Dermis microvascular lymphatic vessel endothelial cell (primary cell): Measurements from ENCODE around the gene PTPRR. TPM values are rescaled to one million over a fixed set of nuclear protein-coding genes. Genes with fewer than 3 reads are reported as not detected.
A peak's percentile ranks its signal among the peaks of the same experiment; 100 is the strongest.

ENCODE experiments used
- DNase-seq, 2 donors: peaks; one replicate each; pipeline versions ENCODE4 v3.0.0 to v3.0.0-alpha.2; 2010; ENCODE audit warnings: low read depth in 2 of 2
- total RNA-seq: library from RNA; depleted of rRNA; stranded (reverse); fragments of >200 nt; gene quantifications from 2 replicates; pipeline ENCODE4 v1.2.1, GENCODE V29; 2014

Gene PTPRR
- total RNA-seq, 1 donor from 2014 or later, result under 0.01 TPM

- peak; percentile 90 to 98 for DNase-seq
These were observed 274.8 kb downstream of the PTPRR start for GRCh38 chr12:70645494-70646317.

DNA sequence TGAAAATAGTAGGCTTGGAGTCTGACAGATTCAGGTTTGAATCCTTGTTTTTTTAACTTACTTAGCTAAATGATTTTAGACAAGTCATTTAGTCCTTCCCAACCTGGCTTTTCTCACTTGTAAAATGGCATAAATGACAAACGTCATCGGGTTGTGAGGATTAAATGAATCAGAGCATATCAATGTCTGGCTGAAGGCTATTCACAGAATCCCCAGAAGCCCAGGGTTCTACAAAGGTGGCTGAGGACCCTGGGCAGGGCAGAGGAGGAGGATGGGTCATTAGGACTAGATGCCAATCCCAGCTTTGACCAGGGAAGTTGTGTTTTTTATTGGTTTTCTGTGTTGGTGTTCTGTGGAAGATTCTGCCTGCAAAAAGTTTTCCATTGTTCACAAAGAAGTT, 275.7 kb downstream of the PTPRR start:
- DNase-seq, result peak in 1 of 2 donors; percentile 19

DNA sequence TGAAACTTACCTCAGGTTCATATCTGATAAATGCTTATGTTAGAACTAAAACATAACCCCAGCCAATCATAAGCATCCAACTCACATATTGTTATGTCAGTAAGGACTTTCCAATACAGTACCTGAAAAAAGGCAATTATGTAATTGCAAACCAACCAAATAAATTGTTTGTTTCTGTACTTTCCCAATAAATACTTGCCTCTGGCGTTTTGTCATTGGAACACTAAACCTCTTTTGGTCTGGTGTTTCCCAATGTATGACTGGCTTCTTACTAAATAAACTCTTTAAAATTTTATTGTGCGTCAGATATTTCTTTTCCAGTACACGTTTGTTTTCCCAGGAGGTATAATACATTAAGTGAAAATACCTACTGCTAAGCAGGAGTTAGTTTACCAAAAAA, 276.6 kb downstream of the PTPRR start:
- no peak for DNase-seq

DNA sequence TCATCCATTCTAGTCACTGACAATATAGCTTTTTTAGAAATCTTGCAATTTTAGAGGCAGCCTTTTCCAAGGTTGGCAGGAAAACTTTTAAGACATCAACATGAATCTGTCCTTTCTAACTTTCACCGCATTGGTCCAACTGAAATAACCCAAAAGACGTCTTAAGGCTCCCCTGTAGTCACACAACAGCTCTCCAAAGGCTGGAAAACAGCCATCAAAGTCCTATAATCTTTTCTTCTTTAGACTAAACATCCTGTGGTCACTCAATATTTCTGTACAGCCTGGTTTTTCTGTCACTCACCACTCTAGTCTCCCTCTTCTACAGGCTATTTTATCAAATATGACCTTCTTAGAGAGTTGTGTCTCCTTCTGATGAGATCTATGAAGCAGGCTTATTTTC, 278.8 kb downstream of the PTPRR start:
- DNase-seq, result no peak

DNA sequence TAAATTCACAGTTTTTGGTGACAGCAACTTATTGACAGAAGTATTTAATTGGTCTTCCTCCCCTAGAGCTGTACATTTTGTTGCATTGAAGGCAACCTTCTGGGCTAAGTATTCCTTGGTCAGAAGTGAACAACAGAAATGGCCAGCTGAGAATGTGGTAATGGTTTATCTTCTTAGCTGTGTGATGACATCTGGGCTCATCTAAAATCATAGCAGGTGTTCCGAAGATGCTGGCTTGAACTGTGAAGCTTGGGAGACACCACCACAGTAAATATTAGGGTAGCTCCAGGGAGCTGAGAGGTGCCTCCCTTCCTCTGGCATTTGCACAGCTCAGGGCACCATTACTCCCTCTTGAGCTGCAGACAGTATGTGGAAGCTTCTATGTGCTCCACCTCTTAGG, 279.6 kb downstream of the PTPRR start:
- no peak for DNase-seq

- DNase-seq, result no peak
These were observed 281.0 kb downstream of the PTPRR start for GRCh38 chr12:70639535-70639934.

DNA sequence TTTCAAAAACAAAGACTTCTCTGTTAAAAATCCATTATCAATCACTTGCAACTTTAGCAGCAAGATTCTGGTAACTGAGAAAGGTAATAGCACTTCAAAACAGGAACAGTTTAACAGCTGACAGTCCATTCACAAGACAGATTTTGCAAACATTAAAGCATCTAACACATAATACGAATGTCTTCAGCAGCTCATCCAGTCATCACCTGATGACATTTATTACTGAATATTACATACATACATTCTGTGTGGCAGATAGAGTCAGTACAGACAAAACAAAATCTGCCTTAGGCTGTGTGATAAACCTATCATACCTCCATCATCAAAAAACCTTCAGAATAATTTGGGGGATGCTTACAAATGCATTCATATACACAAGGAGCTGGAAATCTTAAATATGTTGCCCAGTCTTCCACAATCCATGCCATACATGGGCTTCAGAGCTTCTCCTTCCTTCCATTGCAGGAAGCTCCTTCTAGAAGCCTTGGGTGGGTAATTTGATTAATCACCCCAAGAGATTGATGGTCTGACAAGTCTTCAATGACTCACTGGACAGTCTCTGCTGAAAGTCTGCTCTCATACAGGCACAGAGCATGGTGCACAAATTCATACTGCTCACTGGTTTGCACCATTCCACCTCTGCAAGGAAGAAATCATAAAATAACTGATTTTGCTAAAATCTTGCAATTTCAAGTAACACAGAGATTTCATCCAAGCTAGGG, 281.7 kb downstream of the PTPRR start:
- DNase-seq, result peak in 1 of 2 donors; percentile 63

GRCh38 chr12:70637303-70638085, 283.0 kb downstream of the PTPRR start, which contains the start of gene PTPRB:
Gene PTPRB (minus strand): TSS chr12:70637429. CDS start chr12:70637395, 34 bp downstream.
- DNase-seq, result peak; percentile 83 to 88

DNA sequence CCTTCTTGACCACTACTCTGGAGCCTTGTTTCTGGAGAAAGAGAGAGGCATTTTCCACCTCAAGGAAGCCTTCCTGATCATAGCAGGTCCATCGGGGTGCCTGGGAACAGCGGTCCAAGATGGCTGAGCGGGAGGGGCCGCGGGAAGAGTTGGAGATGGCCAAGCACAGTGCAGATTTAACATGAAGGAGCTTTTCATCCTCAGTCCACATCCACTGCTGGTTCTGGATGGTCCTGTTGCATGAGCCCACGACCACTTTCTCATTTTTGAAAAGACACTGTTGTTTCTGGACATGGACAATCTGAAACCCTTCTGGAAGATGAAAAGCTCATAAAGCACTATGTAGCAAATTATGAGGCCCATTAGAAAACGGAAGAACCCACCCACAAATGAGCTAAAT, 284.8 kb downstream of the PTPRR start:
- DNase-seq, result peak in 1 of 2 donors; percentile 44

DNA sequence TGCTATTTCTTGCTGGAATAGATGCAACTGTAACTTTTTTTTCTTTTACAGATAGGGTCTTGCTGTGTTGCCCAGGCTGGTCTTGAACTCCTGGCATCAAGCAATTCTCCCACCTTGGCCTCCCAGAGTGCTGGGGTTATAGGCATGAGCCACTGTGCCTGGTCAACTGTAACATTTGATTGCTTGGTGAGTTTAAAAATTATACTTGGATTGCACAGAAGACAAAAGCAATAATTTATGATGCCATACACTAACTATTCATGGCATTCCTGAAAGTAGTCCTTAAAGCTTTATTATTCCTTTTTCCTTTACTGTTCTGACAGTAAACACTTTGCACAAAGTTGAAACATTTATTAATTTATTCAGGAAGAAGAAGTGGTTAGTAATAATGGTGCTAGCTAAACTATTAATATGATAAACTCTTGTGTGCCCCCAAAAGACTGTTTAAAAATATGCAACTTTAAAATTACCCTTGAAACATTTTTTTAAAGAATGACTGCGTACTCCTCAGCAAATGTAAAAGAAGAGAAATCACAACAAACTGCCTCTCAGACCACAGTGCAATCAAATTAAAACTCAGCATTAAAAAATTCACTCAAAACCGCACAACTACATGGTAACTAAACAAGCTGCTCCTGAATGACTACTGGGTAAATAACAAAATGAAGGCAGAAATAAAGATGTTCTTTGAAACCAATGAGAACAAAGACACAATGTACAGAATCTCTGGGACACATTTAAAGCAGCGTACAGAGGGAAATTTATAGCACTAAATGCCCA, 291.6 kb downstream of the PTPRR start:
- DNase-seq, result no peak

- no peak for DNase-seq
These were observed 292.9 kb downstream of the PTPRR start for GRCh38 chr12:70627677-70628076.

DNA sequence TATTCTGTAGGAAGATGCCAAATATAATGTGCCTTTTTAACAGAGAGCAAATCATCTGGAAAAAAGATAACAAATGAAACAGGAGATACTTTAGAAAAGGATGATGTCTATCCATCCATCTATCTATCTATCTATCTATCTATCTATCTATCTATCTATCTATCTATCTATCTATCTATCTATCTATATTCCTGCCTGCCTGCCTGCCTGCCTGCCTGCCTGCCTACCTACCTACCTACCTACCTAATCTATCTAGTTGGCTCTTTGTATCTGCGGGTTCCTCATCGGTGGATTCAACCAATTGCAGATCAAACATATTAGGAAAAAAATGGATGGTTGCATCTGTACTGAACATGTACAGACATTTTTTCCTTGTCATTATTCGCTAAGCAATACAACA, 294.4 kb downstream of the PTPRR start:
- DNase-seq, result no peak

GRCh38 chr12:70619471-70620152, 300.9 kb downstream of the PTPRR start:
- DNase-seq, result no peak

DNA sequence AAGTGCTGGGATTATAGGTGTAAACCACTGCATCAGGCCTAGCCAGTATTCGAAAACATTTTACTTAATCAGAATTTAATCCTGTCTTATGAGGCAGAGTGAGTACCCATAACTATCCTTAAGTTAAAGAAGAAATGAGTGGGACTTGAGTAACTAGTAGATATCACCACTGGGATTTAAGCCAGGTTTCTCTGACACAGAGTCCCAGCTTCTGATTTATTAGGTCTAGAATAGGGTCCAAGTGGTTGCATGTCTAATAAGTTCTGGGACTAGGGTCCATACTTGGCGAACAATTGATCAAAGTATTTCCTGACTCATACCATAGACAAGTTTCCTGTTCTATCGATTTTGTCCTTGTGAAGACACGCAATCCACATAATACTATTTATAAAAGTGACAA, 302.2 kb downstream of the PTPRR start:
- DNase-seq, result no peak

- no peak for DNase-seq
These were observed 303.1 kb downstream of the PTPRR start for GRCh38 chr12:70617450-70617849.

GRCh38 chr12:70615174-70615866, 305.2 kb downstream of the PTPRR start:
- no peak for DNase-seq

- DNase-seq, result peak in 1 of 2 donors; percentile 80
These were observed 310.6 kb downstream of the PTPRR start for GRCh38 chr12:70609739-70610491.

GRCh38 chr12:70609203-70609602, 311.3 kb downstream of the PTPRR start:
- no peak for DNase-seq

DNA sequence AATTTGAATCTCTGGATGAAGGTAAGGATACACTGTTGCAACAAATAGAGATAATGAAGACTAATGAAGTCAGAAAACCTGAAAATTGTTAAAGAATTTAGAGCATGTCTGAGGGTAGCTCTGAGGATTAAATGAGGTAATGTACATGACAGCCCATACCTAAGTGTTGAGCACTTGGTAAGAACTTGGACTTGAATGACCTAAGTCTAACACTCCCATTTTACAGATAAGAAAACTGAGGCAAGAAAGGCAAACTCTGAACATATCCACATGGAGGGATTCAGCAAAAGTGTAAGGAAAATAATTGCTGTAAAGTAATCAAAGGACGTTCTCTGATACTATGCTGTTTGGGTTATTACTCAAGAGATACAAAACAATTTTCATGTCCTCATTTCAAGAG, 312.4 kb downstream of the PTPRR start:
- DNase-seq, result no peak
